ENCODE results near the gene RXRA.

RXRA gene

DNA sequence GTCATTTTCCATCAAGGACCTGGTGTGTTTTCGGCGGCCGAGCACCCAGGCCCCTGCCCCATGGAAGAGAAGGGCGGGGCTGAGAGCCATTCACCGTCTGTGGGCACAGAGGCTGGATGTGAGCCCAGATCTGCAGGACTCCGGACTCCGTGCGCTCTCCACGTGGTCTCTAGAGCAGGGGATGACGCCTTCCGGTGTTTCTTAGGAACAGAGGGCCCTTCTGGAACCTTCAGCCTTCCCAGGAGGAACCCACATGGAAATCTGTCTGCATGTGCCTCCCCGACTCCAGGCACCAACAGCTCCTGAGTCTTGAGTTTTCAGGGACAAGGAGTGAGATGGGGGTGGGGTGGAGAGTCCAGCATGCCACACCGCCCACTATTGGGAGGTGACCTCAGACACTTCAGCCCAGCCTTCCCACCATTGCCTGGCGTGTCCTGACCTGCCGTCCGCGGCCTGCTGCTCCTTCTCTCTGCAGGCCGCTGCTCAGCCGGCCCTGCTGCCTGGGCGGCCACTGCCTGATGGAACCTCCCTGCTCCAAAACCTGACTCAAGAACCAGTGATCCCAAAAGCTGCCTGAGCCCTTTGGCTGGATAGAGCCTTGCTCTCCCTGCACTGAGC lies 2.4 kb upstream of the RXRA start:
- no peak for DNase-seq (ENCODE audit: low read depth, low spot score)

GRCh38 chr9:134324359-134325095 lies 1.7 kb upstream of the RXRA start:
- no peak for DNase-seq (ENCODE audit: low read depth, low spot score)

GRCh38 chr9:134325096-134325812 lies 1.0 kb upstream of the RXRA start:
- no peak for DNase-seq (ENCODE audit: low read depth, low spot score)

DNA sequence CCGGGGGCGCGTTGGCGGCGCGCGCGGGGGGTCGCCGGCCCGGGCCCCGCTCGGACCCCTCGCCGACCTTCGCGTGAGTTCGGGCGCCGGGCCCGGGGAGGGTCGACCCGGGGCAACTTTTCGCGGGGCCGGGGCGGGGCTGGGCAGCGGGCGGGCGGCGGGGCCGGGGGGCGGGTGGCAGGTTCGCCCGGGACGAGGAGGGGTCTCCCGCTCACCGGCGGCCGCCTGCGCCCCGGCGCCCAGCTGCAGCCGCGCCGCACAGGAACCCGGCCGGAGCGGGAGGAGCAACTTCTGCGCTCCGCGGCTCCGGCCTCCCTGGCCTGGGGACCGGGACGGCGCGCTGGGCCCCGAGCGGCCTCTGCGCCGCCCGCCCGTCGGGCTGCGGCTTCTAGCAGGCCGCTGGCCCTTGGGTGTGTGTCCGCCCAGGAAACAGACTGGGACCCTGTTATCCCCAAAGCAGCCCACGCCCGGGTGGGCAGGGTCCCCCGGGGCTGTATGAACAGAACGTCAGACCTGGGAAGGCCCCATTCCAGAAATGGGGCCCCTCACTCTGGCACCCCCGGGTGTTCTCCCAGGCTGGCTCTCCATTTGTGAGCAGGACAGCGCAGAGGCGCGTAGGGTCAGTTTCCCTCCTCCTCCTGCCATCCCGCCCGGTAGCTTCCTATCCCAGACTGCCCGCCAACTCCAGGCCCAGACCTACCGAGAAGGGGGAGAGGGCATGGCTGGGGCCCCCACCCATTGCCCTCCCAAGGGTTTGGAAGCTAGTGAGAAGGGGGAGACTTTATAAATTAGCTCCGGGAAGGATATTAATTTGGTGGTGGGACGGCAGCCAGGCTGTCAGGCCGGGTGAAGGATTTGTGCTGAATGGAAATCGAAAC lies 708 bp downstream of the RXRA start:
- no peak for DNase-seq (ENCODE audit: low read depth, low spot score)

DNA sequence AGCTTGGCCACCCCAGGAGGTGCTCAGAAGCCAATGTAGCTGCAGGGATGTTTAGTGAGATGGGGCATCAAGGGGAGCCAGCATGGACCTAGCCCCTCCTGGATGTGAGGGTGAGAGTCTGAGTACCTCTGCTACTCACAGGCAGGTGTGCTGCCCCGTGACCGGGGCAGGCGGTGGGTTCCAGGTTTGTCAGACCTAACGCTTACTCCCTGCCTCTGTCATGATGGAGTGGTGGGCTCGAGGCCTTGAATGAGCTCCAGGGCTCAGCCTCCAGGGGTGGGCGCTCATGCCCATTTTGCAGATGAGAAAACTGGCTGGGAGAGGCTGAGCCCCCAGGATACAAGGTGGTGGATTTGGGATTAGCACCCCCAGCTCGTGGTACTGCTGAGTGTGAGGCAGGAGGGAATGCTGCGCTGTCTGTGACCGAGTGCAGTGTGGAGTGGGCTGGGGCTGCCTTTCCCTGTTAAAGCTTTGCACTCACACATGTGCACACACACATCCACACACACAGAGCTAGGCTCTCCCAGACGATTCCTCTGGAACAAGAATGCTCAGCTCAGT lies 1.5 kb downstream of the RXRA start:
- no peak for DNase-seq (ENCODE audit: low read depth, low spot score)

DNA sequence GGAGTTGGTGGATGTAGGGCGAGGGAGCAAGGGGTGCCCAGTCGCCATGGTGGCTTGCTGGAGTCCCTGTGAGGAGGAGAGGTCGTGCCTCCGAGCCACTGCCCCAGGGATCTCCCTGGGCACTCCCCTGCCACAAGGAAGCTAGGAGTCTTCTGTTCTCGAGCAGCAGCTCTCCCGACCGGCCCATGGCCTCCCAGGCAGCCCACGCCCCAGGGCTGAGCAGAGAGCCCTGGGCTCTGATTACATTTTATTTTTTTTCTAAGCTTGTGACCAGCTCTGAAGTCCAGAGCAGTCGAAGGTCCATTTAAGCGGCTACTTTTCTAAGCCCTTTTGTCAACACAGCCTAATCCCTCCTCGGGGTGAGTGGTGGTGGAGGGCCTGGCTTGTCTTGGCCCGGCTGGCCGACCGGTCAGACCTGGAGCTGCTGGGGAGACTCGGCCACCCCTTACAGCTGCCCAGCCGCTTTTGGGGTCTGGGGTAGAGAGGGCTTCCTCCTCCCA lies 2.1 kb downstream of the RXRA start:
- no peak for DNase-seq (ENCODE audit: low read depth, low spot score)

- DNase-seq (ENCODE audit: low read depth, low spot score): no peak
These were observed 2.8 kb downstream of the RXRA start for GRCh38 chr9:134328841-134329575.

DNA sequence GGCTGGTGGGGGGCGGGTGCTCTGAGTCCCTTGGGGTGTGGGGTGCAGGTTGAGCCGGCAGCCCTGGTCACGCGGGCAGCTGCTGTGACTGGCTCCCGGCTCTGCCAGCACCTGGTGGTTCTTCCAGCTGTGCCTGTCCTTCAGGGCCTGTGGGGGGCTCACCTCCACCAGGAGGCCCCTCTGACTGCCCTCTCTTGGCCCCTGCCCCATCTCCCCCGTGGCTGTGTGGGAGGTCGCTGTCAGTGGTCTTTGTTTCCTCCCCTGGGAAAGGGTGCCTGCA lies 3.3 kb downstream of the RXRA start:
- DNase-seq (ENCODE audit: low read depth, low spot score): no peak

DNA sequence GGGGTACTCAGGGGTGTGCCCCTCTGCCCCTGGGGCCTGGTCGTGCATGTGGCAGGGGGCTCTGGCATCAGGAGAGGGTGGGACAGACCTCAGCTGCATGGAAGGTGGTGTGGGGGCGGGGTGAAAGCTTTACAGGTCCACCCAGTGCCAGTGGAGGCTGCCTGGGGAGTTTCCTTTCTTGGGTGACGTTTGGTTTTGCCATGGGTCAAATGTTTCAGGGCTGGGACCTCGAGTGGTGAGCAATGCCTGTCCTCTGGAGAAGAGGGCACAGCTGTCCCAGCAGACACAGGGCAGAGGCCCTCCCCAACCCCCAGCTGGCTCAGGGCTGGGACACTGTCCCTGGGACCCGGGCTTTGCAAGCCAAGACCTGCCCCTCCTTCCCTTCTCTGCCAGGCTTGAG lies 3.6 kb downstream of the RXRA start:
- no peak for DNase-seq (ENCODE audit: low read depth, low spot score)

DNA sequence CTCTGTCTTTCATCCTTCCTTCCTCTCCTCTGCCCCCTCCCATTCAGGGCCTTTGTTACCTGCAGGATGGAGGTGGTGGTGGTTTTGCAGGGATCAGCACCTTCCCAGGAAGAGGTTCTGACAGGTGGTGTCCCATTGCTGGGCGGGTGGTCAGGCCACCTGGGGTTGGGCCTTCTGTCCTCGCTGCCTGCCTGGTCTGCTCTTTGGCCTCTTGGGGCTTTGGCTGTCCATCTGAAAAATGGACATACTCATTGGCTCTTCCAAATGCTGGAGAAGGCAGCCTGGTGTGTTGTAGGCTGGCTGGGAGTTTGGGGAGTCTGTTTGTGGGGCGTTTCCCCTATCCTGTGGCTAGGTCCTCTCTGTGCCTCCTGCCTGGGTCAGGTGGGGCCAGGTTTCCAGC lies 4.3 kb downstream of the RXRA start:
- DNase-seq (ENCODE audit: low read depth, low spot score): no peak

DNA sequence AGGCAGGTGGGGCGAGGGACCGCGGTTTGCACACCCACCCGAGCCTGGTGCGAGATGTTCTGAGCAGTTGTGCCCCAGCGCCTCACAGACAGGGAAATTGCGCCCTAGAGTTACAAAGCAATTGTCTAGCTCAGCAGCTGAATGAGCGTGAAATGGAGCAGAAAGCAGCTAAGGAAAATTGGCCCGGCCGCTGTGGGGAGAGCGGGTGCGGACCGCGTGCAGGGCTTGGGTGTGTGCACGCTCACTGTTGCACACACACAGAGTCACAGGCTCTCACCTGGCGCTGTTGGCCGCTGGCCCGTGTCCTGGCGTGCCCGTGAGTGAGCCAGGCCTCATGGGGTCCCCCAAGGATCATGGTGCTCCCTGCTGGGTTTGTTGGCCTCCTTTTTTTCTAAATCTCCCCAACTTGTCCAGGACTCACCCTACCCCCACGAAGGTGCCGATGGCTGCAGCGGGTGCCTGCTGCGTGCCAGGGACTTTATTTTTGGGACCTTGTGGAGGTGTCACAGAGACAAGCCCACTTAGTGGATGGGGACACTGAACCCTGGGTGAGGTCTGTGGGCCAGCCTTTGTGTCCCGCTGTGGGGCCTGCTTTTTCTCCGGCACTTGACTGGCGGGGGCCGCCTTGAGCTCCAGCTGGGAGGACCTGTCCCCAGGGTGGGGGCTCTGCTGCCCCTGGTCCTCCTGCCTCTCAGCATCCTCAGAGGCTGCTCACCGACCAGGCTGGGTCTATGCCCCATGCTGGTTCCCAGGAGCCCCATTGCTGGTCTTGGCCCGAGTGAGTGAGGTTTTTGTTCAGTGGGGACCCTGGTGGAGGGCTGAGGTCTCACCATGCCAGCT lies 5.2 kb downstream of the RXRA start:
- no peak for DNase-seq (ENCODE audit: low read depth, low spot score)

DNA sequence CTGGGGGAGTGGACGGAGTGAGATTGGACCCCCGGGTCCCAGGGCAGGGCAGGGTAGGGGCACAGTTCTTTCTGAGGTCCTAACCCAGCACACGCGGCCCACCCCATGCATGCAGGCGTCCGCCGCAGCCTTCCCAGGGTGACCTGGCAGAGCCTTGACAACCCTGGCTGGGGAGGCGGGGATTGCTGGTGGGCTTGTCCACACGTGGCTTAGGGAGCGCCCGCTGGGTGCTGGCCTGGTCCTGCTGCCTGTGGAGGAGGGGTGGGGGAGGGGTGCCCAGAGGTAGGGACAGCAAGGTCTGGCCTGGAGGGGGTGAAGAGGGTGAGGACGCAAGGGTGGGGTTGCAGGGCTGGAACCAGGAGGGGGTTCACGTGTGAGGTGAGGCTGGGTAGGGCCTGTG lies 6.0 kb downstream of the RXRA start:
- DNase-seq (ENCODE audit: low read depth, low spot score): no peak

- no peak for DNase-seq (ENCODE audit: low read depth, low spot score)
These were observed 6.6 kb downstream of the RXRA start for GRCh38 chr9:134332841-134333233.

DNA sequence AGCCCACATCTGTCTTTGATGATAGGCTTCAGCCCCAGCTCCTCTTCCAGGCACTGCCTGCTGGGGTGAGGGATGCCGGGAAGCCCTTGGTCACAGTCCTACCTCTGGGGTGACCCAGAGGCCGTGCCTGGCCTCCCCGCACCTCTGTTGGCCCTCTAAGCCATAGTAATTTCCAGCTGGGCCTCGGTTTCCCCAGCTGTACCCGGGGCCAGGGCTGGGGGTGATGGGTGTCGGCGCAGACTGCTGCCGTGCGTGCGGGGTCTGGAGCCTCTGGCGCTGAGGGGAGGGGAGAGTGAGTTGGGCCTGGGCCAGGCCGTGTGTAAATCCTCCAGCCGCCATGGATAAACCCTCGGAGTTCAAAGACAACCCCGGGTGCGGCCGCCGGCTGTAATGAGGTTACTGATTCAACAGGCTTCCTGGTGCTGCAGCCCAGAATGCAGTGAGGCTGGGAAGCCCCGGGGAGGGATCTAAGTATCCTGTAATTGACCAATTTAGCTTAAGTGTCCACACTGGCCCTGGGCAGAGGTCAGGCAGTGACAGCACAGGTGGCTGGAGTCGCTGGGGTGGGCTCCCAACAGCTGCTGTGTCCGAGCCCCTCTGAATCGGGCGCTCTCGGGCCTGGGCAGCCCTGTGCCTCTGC lies 7.1 kb downstream of the RXRA start:
- DNase-seq (ENCODE audit: low read depth, low spot score): no peak

DNA sequence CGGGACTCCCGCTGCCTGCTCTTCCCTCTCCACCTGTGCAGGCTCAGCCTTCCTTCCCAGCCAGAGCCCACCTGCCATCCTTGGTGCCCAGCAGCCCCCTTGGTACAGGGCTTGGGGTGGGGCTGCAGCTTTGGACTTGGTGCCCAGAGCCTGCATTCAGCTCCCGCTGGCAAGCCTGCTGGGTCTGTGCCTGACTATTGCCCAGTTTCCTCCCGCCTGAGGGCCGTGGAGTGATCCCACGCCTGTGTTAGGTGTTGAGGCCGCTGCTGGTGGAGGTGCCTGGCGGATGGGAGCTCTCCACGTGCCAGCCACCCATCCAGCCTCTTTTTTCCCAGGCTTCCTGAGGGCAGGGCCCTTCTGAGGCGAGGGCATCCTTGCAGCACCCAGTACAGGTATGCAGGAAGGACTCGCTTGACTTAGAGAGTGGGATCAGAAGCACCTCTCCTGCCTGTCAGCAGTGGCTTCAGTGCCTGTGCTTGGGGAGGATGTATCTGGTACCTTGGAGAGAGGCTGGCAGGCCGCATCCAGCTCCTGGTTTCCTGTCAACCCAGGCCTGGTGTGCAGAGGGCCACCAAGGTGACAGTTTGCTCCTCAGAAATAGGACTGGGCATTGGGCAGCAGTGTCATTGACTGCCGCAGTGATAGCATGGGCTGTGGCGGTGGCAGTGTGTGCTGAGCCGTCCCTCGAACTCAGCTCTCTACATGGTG lies 7.8 kb downstream of the RXRA start:
- DNase-seq (ENCODE audit: low read depth, low spot score): no peak

GRCh38 chr9:134335061-134335460 lies 8.8 kb downstream of the RXRA start:
- no peak for DNase-seq (ENCODE audit: low read depth, low spot score)

- no peak for DNase-seq (ENCODE audit: low read depth, low spot score)
These were observed 9.4 kb downstream of the RXRA start for GRCh38 chr9:134335486-134336220.

GRCh38 chr9:134336228-134336627 lies 10.0 kb downstream of the RXRA start:
- DNase-seq (ENCODE audit: low read depth, low spot score): no peak

Data from activated CD4-positive, CD25-positive, alpha-beta regulatory T cell treated with anti-CD3 and anti-CD28 coated beads, Interleukin-2, amount 50 U/mL, for 16 hours (primary cell).